HepG2 (cell line): Measurements from ENCODE around the gene KRT7. TPM values are rescaled to one million over a fixed set of nuclear protein-coding genes. Genes with fewer than 3 reads are reported as not detected.

Source experiments
- CENPT ChIP-seq: sonication (generic); formaldehyde crosslinking; IDR thresholded peaks from 2 replicates; pipeline ENCODE4 v1.8.0; 2022; ENCODE audit warnings: low read depth, mild to moderate bottlenecking, moderate library complexity, missing genetic modification reagents
- DNMT1 ChIP-seq: sonication (generic); formaldehyde crosslinking; IDR thresholded peaks from 2 replicates; pipeline ENCODE4 v1.5.1; 2020; ENCODE audit warnings: mild to moderate bottlenecking, missing genetic modification reagents
- DR1 ChIP-seq: sonication (generic); formaldehyde crosslinking; IDR thresholded peaks from 2 replicates; pipeline ENCODE4 v1.8.0; 2021; ENCODE audit warnings: mild to moderate bottlenecking, missing genetic modification reagents, inconsistent platforms
- FIP1L1 ChIP-seq: fragments of 200-400 bp; formaldehyde crosslinking; IDR thresholded peaks from 2 replicates; pipeline ENCODE4 v1.6.1; 2018; ENCODE audit warnings: low read depth, mild to moderate bottlenecking, low read length, moderate library complexity, borderline replicate concordance; ENCODE audit not compliant: insufficient read depth
- HDAC6 ChIP-seq: fragments of 200-600 bp; sonication (generic); IDR thresholded peaks from 2 replicates; pipeline ENCODE4 v1.7.0; 2017; ENCODE audit warnings: mild to moderate bottlenecking, antibody characterized with exemption, low read length, low read depth
- KAT2B ChIP-seq: fragments of 150-350 bp; IDR thresholded peaks from 2 replicates; pipeline ENCODE4 v1.6.1; 2014; ENCODE audit warnings: low read depth, low read length, borderline replicate concordance
- NR1H2 ChIP-seq: sonication (generic); formaldehyde crosslinking; IDR thresholded peaks from 2 replicates; pipeline ENCODE4 v1.8.1; 2022; ENCODE audit warnings: low read depth, missing genetic modification reagents, borderline replicate concordance
- PAX8 ChIP-seq: sonication (generic); formaldehyde crosslinking; IDR thresholded peaks from 2 replicates; pipeline ENCODE4 v1.8.0; 2022; ENCODE audit warnings: mild to moderate bottlenecking, missing genetic modification reagents, borderline replicate concordance
- POLR2A ChIP-seq, 2 experiments: IDR thresholded peaks; 2 replicates each; pipeline ENCODE4 v1.6.1; 2011; ENCODE audit warnings: low read depth in 2 of 2, low read length in 2 of 2, mild to moderate bottlenecking in 1 of 2, moderate library complexity in 1 of 2; ENCODE audit not compliant: insufficient read depth in 1 of 2
- RCOR2 ChIP-seq: IDR thresholded peaks from 2 replicates; pipeline ENCODE4 v1.6.1; 2016; ENCODE audit warnings: missing biosample characterization, missing genetic modification reagents
- SALL2 ChIP-seq: sonication (generic); formaldehyde crosslinking; IDR thresholded peaks from 2 replicates; pipeline ENCODE4 v1.8.1; 2023; ENCODE audit warnings: mild to moderate bottlenecking, missing genetic modification reagents, inconsistent platforms
- TRIM24 ChIP-seq: sonication (generic); formaldehyde crosslinking; IDR thresholded peaks from 2 replicates; pipeline ENCODE4 v1.8.0; 2022; ENCODE audit warnings: mild to moderate bottlenecking, missing genetic modification reagents
- ZNF143 ChIP-seq: sonication (generic); formaldehyde crosslinking; IDR thresholded peaks from 2 replicates; pipeline ENCODE4 v1.4.0; 2020; ENCODE audit warnings: missing genetic modification reagents
- ZNF180 ChIP-seq: sonication (generic); formaldehyde crosslinking; IDR thresholded peaks from 2 replicates; pipeline ENCODE4 v1.4.0; 2020; ENCODE audit warnings: low read depth, missing genetic modification reagents, borderline replicate concordance
- ZNF230 ChIP-seq: sonication (generic); formaldehyde crosslinking; IDR thresholded peaks from 2 replicates; pipeline ENCODE4 v1.4.0; 2020; ENCODE audit warnings: mild to moderate bottlenecking, missing genetic modification reagents
- ZNF331 ChIP-seq: sonication (generic); formaldehyde crosslinking; IDR thresholded peaks from 2 replicates; pipeline ENCODE4 v1.4.0; 2020; ENCODE audit warnings: missing genetic modification reagents
- ZNF563 ChIP-seq: sonication (generic); formaldehyde crosslinking; IDR thresholded peaks from 2 replicates; pipeline ENCODE4 v1.8.0; 2022; ENCODE audit warnings: mild to moderate bottlenecking, moderate library complexity, missing genetic modification reagents
- ZNF616 ChIP-seq: sonication (generic); formaldehyde crosslinking; IDR thresholded peaks from 2 replicates; pipeline ENCODE4 v1.5.0; 2020; ENCODE audit warnings: low read depth, mild to moderate bottlenecking, missing genetic modification reagents
- polyA plus RNA-seq, 8 experiments: library from polyadenylated mRNA; depleted of rRNA in 3 of 8; stranded (reverse) in 7 of 8; unstranded in 1 of 8; fragments of >200 nt; fragmentation: Illumina TruSeq in 4 of 8; extraction: Trizol in 4 of 8; gene quantifications; 2 replicates each; pipeline versions ENCODE4 v1.2.1 to v1.2.3, GENCODE V29; 2011 to 2016; ENCODE audit warnings: low read depth in 4 of 8, missing spikeins in 1 of 8, mixed read lengths in 1 of 8; ENCODE audit not compliant: insufficient read depth in 1 of 8
- total RNA-seq, 5 experiments: library from RNA; depleted of rRNA; stranded (reverse); fragments of >200 nt; fragmentation: Illumina TruSeq; extraction: Trizol; gene quantifications; 2 replicates each; pipeline ENCODE4 v1.2.3, GENCODE V29; 2016; ENCODE audit warnings: low read depth in 1 of 5
- TF ChIP-seq, protein P1 (sequence below): sonication (generic); formaldehyde crosslinking; conservative IDR thresholded peaks from 2 replicates; pipeline ENCODE4 v1.5.0; 2020; ENCODE audit warnings: missing genetic modification reagents
- TF ChIP-seq, protein P2 (sequence below): sonication (generic); formaldehyde crosslinking; IDR thresholded peaks from 2 replicates; pipeline ENCODE4 v1.5.1; 2020; ENCODE audit warnings: mild to moderate bottlenecking, moderate library complexity, missing genetic modification reagents

Gene KRT7
- total and polyA plus RNA-seq, 2 of the 13 experiments (the other 11 are each of a cell fraction or from before 2014, with no cell fraction given): 0.83 TPM; not detected in 1

DNA sequence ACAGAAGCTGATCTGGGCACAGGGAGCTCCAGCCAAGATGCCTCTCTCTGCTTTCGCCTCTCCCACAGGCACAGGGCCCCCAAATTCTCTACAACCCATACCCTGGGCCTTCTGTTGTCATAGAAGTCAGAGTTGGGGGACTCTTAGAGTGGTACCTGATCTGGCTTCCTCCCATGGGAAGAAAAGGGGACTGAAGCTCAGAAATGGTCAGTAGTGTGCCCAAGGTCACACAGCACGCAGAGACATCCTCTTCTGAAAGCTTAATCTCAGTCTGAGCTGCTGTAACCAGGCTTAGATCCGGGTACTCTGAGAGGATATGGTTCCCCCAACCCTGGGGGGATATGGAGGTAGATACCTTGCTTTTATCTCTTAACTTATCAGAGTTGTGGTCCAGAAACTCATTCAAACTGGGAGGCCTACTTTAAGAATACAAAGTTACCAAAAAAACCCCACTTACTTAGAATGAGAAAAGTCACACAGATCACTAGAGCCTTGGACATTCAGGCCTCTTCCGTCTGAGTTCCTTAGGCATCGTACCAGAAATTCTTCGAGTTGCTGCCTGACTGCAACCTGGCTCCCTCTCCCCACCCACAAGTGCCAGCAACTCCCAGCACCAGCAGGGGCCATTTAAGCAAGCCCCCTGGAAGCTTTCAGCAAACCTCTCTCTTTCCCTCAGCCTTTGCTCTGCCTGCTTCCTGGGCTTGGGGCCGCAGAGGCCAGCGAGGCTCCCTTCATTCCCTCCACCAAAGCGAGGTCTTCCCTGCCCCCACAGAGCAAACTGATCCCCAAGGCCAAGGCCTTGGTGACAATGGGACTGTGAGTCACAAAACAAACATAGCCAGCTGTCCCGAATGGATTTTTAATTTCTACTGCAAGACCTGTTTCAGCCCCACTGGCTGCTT is 13.9 kb downstream of the KRT7 start (continued):
- TF ChIP-seq, protein P1, sequence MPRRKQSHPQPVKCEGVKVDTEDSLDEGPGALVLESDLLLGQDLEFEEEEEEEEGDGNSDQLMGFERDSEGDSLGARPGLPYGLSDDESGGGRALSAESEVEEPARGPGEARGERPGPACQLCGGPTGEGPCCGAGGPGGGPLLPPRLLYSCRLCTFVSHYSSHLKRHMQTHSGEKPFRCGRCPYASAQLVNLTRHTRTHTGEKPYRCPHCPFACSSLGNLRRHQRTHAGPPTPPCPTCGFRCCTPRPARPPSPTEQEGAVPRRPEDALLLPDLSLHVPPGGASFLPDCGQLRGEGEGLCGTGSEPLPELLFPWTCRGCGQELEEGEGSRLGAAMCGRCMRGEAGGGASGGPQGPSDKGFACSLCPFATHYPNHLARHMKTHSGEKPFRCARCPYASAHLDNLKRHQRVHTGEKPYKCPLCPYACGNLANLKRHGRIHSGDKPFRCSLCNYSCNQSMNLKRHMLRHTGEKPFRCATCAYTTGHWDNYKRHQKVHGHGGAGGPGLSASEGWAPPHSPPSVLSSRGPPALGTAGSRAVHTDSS (CRISPR knock-in tag): no peak
- TF ChIP-seq KAT2B (no peak), DNMT1 (CRISPR knock-in tag) (no peak), DR1 (CRISPR knock-in tag) (no peak), TRIM24 (CRISPR knock-in tag) (no peak), ZNF563 (no peak), HDAC6 (no peak), ZNF143 (CRISPR knock-in tag) (no peak), SALL2 (CRISPR knock-in tag) (0 out of 2 replicates have a peak, but pooled peaks have one; percentile 32), FIP1L1 (no peak), CENPT (CRISPR knock-in tag) (no peak), RCOR2 (CRISPR knock-in tag) (no peak), PAX8 (CRISPR knock-in tag) (no peak), ZNF616 (CRISPR knock-in tag) (no peak), NR1H2 (no peak), POLR2A (IDR thresholded peaks at IDR 0.05; ENCODE audit: insufficient read depth in 1 of 2, low read depth in 2 of 2, low read length in 2 of 2) (no peak), ZNF180 (CRISPR knock-in tag) (no peak), ZNF230 (CRISPR knock-in tag) (no peak), ZNF331 (0 out of 2 replicates have a peak, but pooled peaks have one; percentile 39)
- TF ChIP-seq, protein P2, sequence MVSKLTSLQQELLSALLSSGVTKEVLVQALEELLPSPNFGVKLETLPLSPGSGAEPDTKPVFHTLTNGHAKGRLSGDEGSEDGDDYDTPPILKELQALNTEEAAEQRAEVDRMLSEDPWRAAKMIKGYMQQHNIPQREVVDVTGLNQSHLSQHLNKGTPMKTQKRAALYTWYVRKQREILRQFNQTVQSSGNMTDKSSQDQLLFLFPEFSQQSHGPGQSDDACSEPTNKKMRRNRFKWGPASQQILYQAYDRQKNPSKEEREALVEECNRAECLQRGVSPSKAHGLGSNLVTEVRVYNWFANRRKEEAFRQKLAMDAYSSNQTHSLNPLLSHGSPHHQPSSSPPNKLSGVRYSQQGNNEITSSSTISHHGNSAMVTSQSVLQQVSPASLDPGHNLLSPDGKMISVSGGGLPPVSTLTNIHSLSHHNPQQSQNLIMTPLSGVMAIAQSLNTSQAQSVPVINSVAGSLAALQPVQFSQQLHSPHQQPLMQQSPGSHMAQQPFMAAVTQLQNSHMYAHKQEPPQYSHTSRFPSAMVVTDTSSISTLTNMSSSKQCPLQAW (CRISPR knock-in tag): no peak
